Karpas-422 (cell line): ENCODE results near the gene SPTLC3. TPM values are rescaled to one million over a fixed set of nuclear protein-coding genes. Genes with fewer than 3 reads are reported as not detected.

Experiments
- DNase-seq: peaks from one replicate; pipeline ENCODE4 v3.0.0-alpha.2; 2015
- H2AFZ ChIP-seq: fragments of 200-600 bp; sonication (generic); 2 replicates; pipeline ENCODE4 v1.6.1; 2014; ENCODE audit warnings: antibody characterized with exemption, low read length, mixed read lengths
- H3K27ac ChIP-seq: fragments of 200-600 bp; sonication (generic); 2 replicates; pipeline ENCODE4 v1.5.1; 2014; ENCODE audit warnings: mild to moderate bottlenecking, low read length, moderate library complexity
- H3K27me3 ChIP-seq: fragments of 200-600 bp; sonication (generic); 2 replicates; pipeline ENCODE4 v1.6.1; 2014; ENCODE audit warnings: low read length, mixed read lengths
- H3K36me3 ChIP-seq: fragments of 200-600 bp; sonication (generic); 2 replicates; pipeline ENCODE4 v1.6.1; 2014; ENCODE audit warnings: low read length, mixed read lengths; ENCODE audit not compliant: insufficient read depth
- H3K4me1 ChIP-seq: fragments of 200-600 bp; sonication (generic); 2 replicates; pipeline ENCODE4 v1.6.1; 2014; ENCODE audit warnings: mild to moderate bottlenecking, low read length, mixed read lengths
- H3K4me2 ChIP-seq: fragments of 200-600 bp; sonication (generic); 2 replicates; pipeline ENCODE4 v1.6.1; 2014; ENCODE audit warnings: low read length, low read depth, mild to moderate bottlenecking; ENCODE audit not compliant: poor library complexity, severe bottlenecking
- H3K4me3 ChIP-seq: fragments of 200-600 bp; sonication (generic); 2 replicates; pipeline ENCODE4 v1.5.1; 2014; ENCODE audit warnings: mild to moderate bottlenecking, antibody characterized with exemption, low read length, mixed read lengths
- H3K79me2 ChIP-seq: fragments of 200-600 bp; sonication (generic); 2 replicates; pipeline ENCODE4 v1.6.1; 2014; ENCODE audit warnings: mild to moderate bottlenecking, low read length, mixed read lengths
- H3K9ac ChIP-seq: fragments of 200-600 bp; sonication (generic); 2 replicates; pipeline ENCODE4 v1.6.0; 2014; ENCODE audit warnings: low read length
- H3K9me2 ChIP-seq: fragments of 200-600 bp; sonication (generic), shearing (Covaris generic); replicated peaks from 2 replicates; pipeline ENCODE4 v1.6.0; 2014; ENCODE audit warnings: mild to moderate bottlenecking, low read length, moderate library complexity; ENCODE audit not compliant: insufficient read depth
- H3K9me3 ChIP-seq: fragments of 300-700, 200-600 bp; sonication (generic); 2 replicates; pipeline ENCODE4 v1.6.1; 2014; ENCODE audit warnings: low read length, mixed read lengths
- H4K20me1 ChIP-seq: fragments of 200-600 bp; sonication (generic); 2 replicates; pipeline ENCODE4 v1.6.1; 2014; ENCODE audit warnings: mild to moderate bottlenecking, antibody characterized with exemption, low read length, low read depth; ENCODE audit not compliant: insufficient read depth
- total RNA-seq: library from RNA; depleted of rRNA; stranded (reverse); fragments of >200 nt; shearing (Covaris generic); gene quantifications from 2 replicates; pipeline ENCODE4 v1.2.3, GENCODE V29; 2014; ENCODE audit warnings: low replicate concordance

SPTLC3 gene
- total RNA-seq, 1 experiment from 2014 or later: not detected

GRCh38 chr20:13081877-13082276, 73.1 kb downstream of the SPTLC3 start:
- H3K4me3 ChIP-seq: no peak overlapping the region
- H3K9me3 ChIP-seq: no peaks in the 10 kb centered on the region
- no peak overlapping the region for H3K27ac ChIP-seq
- H4K20me1 ChIP-seq: no peaks in the 10 kb centered on the region
- H3K27me3 ChIP-seq: no peaks in the 10 kb centered on the region; the same call in 1 of the 2 replicates
- no peaks in the 10 kb centered on the region for H3K9me2 ChIP-seq
- H2AFZ ChIP-seq: no peak overlapping the region
- H3K9ac ChIP-seq: no peak overlapping the region
- no peak overlapping the region for H3K4me2 ChIP-seq
- H3K79me2 ChIP-seq: no peaks in the 10 kb centered on the region
- DNase-seq: no peak
- no peaks in the 10 kb centered on the region for H3K36me3 ChIP-seq
- no peaks in the 10 kb centered on the region for H3K4me1 ChIP-seq

GRCh38 chr20:13082378-13082777, 73.6 kb downstream of the SPTLC3 start:
- Histone ChIP-seq H3K79me2 (no peaks in the 10 kb centered on the region), H3K9me3 (no peaks in the 10 kb centered on the region), H3K4me3 (no peak overlapping the region), H3K27me3 (no peaks in the 10 kb centered on the region; the same call in 1 of the 2 replicates), H3K36me3 (no peaks in the 10 kb centered on the region), H3K4me2 (no peak overlapping the region), H3K4me1 (no peaks in the 10 kb centered on the region), H3K27ac (no peak overlapping the region), H3K9me2 (no peaks in the 10 kb centered on the region), H2AFZ (no peak overlapping the region), H3K9ac (no peak overlapping the region), H4K20me1 (no peaks in the 10 kb centered on the region)
- DNase-seq: no peak

GRCh38 chr20:13085275-13085674, 76.5 kb downstream of the SPTLC3 start:
- DNase-seq: no peak
- Histone ChIP-seq H3K27ac (no peak overlapping the region), H3K36me3 (no peaks in the 10 kb centered on the region), H4K20me1 (no peaks in the 10 kb centered on the region), H3K9me2 (no peaks in the 10 kb centered on the region), H3K9ac (no peak overlapping the region), H2AFZ (no peak overlapping the region), H3K4me2 (no peak overlapping the region), H3K4me1 (no peaks in the 10 kb centered on the region), H3K4me3 (no peak overlapping the region), H3K9me3 (no peaks in the 10 kb centered on the region), H3K27me3 (no peaks in the 10 kb centered on the region; the same call in 1 of the 2 replicates), H3K79me2 (no peaks in the 10 kb centered on the region)

GRCh38 chr20:13089950-13090469, 81.2 kb downstream of the SPTLC3 start:
- Histone ChIP-seq H3K4me1 (no peaks in the 10 kb centered on the region), H3K4me3 (no peak overlapping the region), H3K27ac (no peak overlapping the region), H3K9ac (no peak overlapping the region), H3K36me3 (no peaks in the 10 kb centered on the region), H3K79me2 (no peaks in the 10 kb centered on the region), H2AFZ (no peak overlapping the region), H3K4me2 (no peak overlapping the region), H3K9me2 (no peaks in the 10 kb centered on the region), H4K20me1 (no peaks in the 10 kb centered on the region), H3K9me3 (no peaks in the 10 kb centered on the region), H3K27me3 (no peaks in the 10 kb centered on the region)
- no peak for DNase-seq

GRCh38 chr20:13092111-13092510, 83.3 kb downstream of the SPTLC3 start:
- H3K9ac ChIP-seq: no peak overlapping the region
- H3K4me2 ChIP-seq: no peak overlapping the region
- no peaks in the 10 kb centered on the region for H3K4me1 ChIP-seq
- no peaks in the 10 kb centered on the region for H3K9me2 ChIP-seq
- no peak overlapping the region for H2AFZ ChIP-seq
- H4K20me1 ChIP-seq: no peaks in the 10 kb centered on the region
- DNase-seq: no peak
- H3K27me3 ChIP-seq: no peaks in the 10 kb centered on the region
- no peak overlapping the region for H3K4me3 ChIP-seq
- no peak overlapping the region for H3K27ac ChIP-seq
- H3K36me3 ChIP-seq: no peaks in the 10 kb centered on the region
- H3K79me2 ChIP-seq: no peaks in the 10 kb centered on the region
- H3K9me3 ChIP-seq: no peaks in the 10 kb centered on the region

GRCh38 chr20:13094976-13095375, 86.2 kb downstream of the SPTLC3 start:
- Histone ChIP-seq H3K27me3 (no peaks in the 10 kb centered on the region), H3K9me2 (no peaks in the 10 kb centered on the region), H3K79me2 (no peaks in the 10 kb centered on the region), H3K9me3 (no peaks in the 10 kb centered on the region), H2AFZ (no peak overlapping the region), H3K36me3 (no peaks in the 10 kb centered on the region), H3K9ac (no peak overlapping the region), H3K4me1 (no peaks in the 10 kb centered on the region), H4K20me1 (no peaks in the 10 kb centered on the region), H3K4me3 (no peak overlapping the region), H3K27ac (no peak overlapping the region), H3K4me2 (no peak overlapping the region)
- DNase-seq: no peak

GRCh38 chr20:13098720-13099355, 90.1 kb downstream of the SPTLC3 start:
- H3K27ac ChIP-seq: no peak overlapping the region
- no peaks in the 10 kb centered on the region for H3K9me3 ChIP-seq
- no peaks in the 10 kb centered on the region for H3K79me2 ChIP-seq
- H3K4me3 ChIP-seq: no peak overlapping the region
- no peaks in the 10 kb centered on the region for H3K9me2 ChIP-seq
- no peak overlapping the region for H3K4me2 ChIP-seq
- no peak overlapping the region for H2AFZ ChIP-seq
- no peaks in the 10 kb centered on the region for H3K36me3 ChIP-seq
- no peaks in the 10 kb centered on the region for H3K4me1 ChIP-seq
- no peaks in the 10 kb centered on the region for H3K27me3 ChIP-seq
- H4K20me1 ChIP-seq: no peaks in the 10 kb centered on the region
- DNase-seq: no peak
- no peak overlapping the region for H3K9ac ChIP-seq

- H3K27ac ChIP-seq: no peak overlapping the region
- H3K4me1 ChIP-seq: no peaks in the 10 kb centered on the region
- no peaks in the 10 kb centered on the region for H4K20me1 ChIP-seq
- H3K4me3 ChIP-seq: no peak overlapping the region
- DNase-seq: no peak
- H3K4me2 ChIP-seq: no peak overlapping the region
- no peak overlapping the region for H2AFZ ChIP-seq
- H3K79me2 ChIP-seq: no peaks in the 10 kb centered on the region
- H3K9me3 ChIP-seq: no peaks in the 10 kb centered on the region
- H3K9me2 ChIP-seq: no peaks in the 10 kb centered on the region
- H3K36me3 ChIP-seq: no peaks in the 10 kb centered on the region
- H3K9ac ChIP-seq: no peak overlapping the region
- H3K27me3 ChIP-seq: no peaks in the 10 kb centered on the region
Observed at GRCh38 chr20:13099676-13100075, 90.9 kb downstream of the SPTLC3 start.
